HepG2 (cell line): ENCODE results near the gene ING5. TPM values are rescaled to one million over a fixed set of nuclear protein-coding genes. Genes with fewer than 3 reads are reported as not detected.

Source experiments
- KLF12 ChIP-seq: sonication (generic); formaldehyde crosslinking; IDR thresholded peaks from 2 replicates; pipeline ENCODE4 v1.4.0; 2020; ENCODE audit warnings: missing genetic modification reagents, borderline replicate concordance
- KLF6 ChIP-seq: IDR thresholded peaks from 2 replicates; pipeline ENCODE4 v1.8.0; 2016; ENCODE audit warnings: missing biosample characterization, missing genetic modification reagents
- KMT2A ChIP-seq: sonication (generic); formaldehyde crosslinking; IDR thresholded peaks from 2 replicates; pipeline ENCODE4 v1.4.0; 2020; ENCODE audit warnings: missing genetic modification reagents
- MAFF ChIP-seq: IDR thresholded peaks from 2 replicates; pipeline ENCODE4 v1.6.1; 2011; ENCODE audit warnings: low read depth, low read length, improper control_type of control experiment
- MAZ ChIP-seq, 2 experiments: sonication (generic) in 1 of 2; formaldehyde crosslinking in 1 of 2; IDR thresholded peaks; 2 replicates each; pipeline versions ENCODE4 v1.5.0 to v1.6.1; 2012 to 2020; ENCODE audit warnings: low read depth in 2 of 2, mild to moderate bottlenecking in 2 of 2, borderline replicate concordance in 1 of 2, improper control_type of control experiment in 1 of 2, low read length in 1 of 2, missing genetic modification reagents in 1 of 2, moderate library complexity in 1 of 2
- NFYC ChIP-seq: IDR thresholded peaks from 2 replicates; pipeline ENCODE4 v1.6.1; 2016; ENCODE audit warnings: missing genetic modification reagents, missing compliant biosample characterization
- SMC3 ChIP-seq: IDR thresholded peaks from 2 replicates; pipeline ENCODE4 v1.6.1; 2011; ENCODE audit warnings: low read length, improper control_type of control experiment
- SP1 ChIP-seq, 2 experiments: fragments of 450-650 bp in 1 of 2; sonication (generic) in 1 of 2; formaldehyde crosslinking in 1 of 2; IDR thresholded peaks; 2 replicates each; pipeline versions ENCODE4 v1.4.0 to v1.6.1; 2016 to 2020; ENCODE audit warnings: missing genetic modification reagents in 1 of 2
- TEF ChIP-seq: sonication (generic); formaldehyde crosslinking; IDR thresholded peaks from 2 replicates; pipeline ENCODE4 v1.5.0; 2020; ENCODE audit warnings: missing genetic modification reagents
- TIGD3 ChIP-seq: sonication (generic); formaldehyde crosslinking; IDR thresholded peaks from 2 replicates; pipeline ENCODE4 v1.5.1; 2020; ENCODE audit warnings: mild to moderate bottlenecking, missing genetic modification reagents, borderline replicate concordance
- ZNF136 ChIP-seq: sonication (generic); formaldehyde crosslinking; IDR thresholded peaks from 2 replicates; pipeline ENCODE4 v1.8.1; 2022; ENCODE audit warnings: low read depth, mild to moderate bottlenecking, moderate library complexity, missing genetic modification reagents
- ZNF20 ChIP-seq: sonication (generic); formaldehyde crosslinking; IDR thresholded peaks from 2 replicates; pipeline ENCODE4 v1.4.0; 2020; ENCODE audit warnings: mild to moderate bottlenecking, moderate library complexity, missing genetic modification reagents
- ZNF234 ChIP-seq: sonication (generic); formaldehyde crosslinking; conservative IDR thresholded peaks from 2 replicates; pipeline ENCODE4 v1.5.1; 2020; ENCODE audit warnings: mild to moderate bottlenecking, missing genetic modification reagents
- ZNF24 ChIP-seq: fragments of 450-650 bp; IDR thresholded peaks from 2 replicates; pipeline ENCODE4 v1.6.1; 2017; ENCODE audit warnings: antibody characterized with exemption, mild to moderate bottlenecking
- ZNF256 ChIP-seq: sonication (generic); formaldehyde crosslinking; conservative IDR thresholded peaks from 2 replicates; pipeline ENCODE4 v1.4.0; 2020; ENCODE audit warnings: missing genetic modification reagents
- ZNF280D ChIP-seq: sonication (generic); formaldehyde crosslinking; IDR thresholded peaks from 2 replicates; pipeline ENCODE4 v1.5.1; 2020; ENCODE audit warnings: mild to moderate bottlenecking, missing genetic modification reagents
- ZNF333 ChIP-seq: sonication (generic); formaldehyde crosslinking; IDR thresholded peaks from 2 replicates; pipeline ENCODE4 v1.4.0; 2020; ENCODE audit warnings: mild to moderate bottlenecking, missing genetic modification reagents, borderline replicate concordance
- ZNF543 ChIP-seq: sonication (generic); formaldehyde crosslinking; IDR thresholded peaks from 2 replicates; pipeline ENCODE4 v1.4.0; 2020; ENCODE audit warnings: mild to moderate bottlenecking, missing genetic modification reagents
- ZNF547 ChIP-seq: sonication (generic); formaldehyde crosslinking; IDR thresholded peaks from 2 replicates; pipeline ENCODE4 v1.5.1; 2020; ENCODE audit warnings: mild to moderate bottlenecking, missing genetic modification reagents
- ZNF75D ChIP-seq: sonication (generic); formaldehyde crosslinking; IDR thresholded peaks from 2 replicates; pipeline ENCODE4 v1.8.1; 2023; ENCODE audit warnings: missing genetic modification reagents, mild to moderate bottlenecking, borderline replicate concordance
- ZNF777 ChIP-seq: sonication (generic); formaldehyde crosslinking; IDR thresholded peaks from 2 replicates; pipeline ENCODE4 v1.4.0; 2020; ENCODE audit warnings: missing genetic modification reagents
- ZNF816 ChIP-seq: sonication (generic); formaldehyde crosslinking; IDR thresholded peaks from 2 replicates; pipeline ENCODE4 v1.8.0; 2022; ENCODE audit warnings: missing genetic modification reagents, mild to moderate bottlenecking, borderline replicate concordance
- ZNF850 ChIP-seq: sonication (generic); formaldehyde crosslinking; conservative IDR thresholded peaks from 2 replicates; pipeline ENCODE4 v1.9.0; 2021; ENCODE audit warnings: mild to moderate bottlenecking, missing genetic modification reagents
- polyA plus RNA-seq, 8 experiments: library from polyadenylated mRNA; depleted of rRNA in 3 of 8; stranded (reverse) in 7 of 8; unstranded in 1 of 8; fragments of >200 nt; fragmentation: Illumina TruSeq in 4 of 8; extraction: Trizol in 4 of 8; gene quantifications; 2 replicates each; pipeline versions ENCODE4 v1.2.1 to v1.2.3, GENCODE V29; 2011 to 2016; ENCODE audit warnings: low read depth in 4 of 8, missing spikeins in 1 of 8, mixed read lengths in 1 of 8; ENCODE audit not compliant: insufficient read depth in 1 of 8
- total RNA-seq, 5 experiments: library from RNA; depleted of rRNA; stranded (reverse); fragments of >200 nt; fragmentation: Illumina TruSeq; extraction: Trizol; gene quantifications; 2 replicates each; pipeline ENCODE4 v1.2.3, GENCODE V29; 2016; ENCODE audit warnings: low read depth in 1 of 5

ING5 gene
- total and polyA plus RNA-seq, 2 of the 13 experiments (the other 11 are each of a cell fraction or from before 2014, with no cell fraction given): 61.9 to 71.9 TPM

GRCh38 chr2:241770185-241770935, 68.5 kb downstream of the ING5 start (continued):
- TF ChIP-seq KLF12 (CRISPR knock-in tag) (peak; percentile 79), ZNF256 (CRISPR knock-in tag) (no peak), ZNF20 (CRISPR knock-in tag) (no peak), ZNF234 (CRISPR knock-in tag) (no peak), ZNF24 (peak; percentile 81), ZNF280D (CRISPR knock-in tag) (peak; percentile 71), ZNF75D (CRISPR knock-in tag) (no peak), TIGD3 (no peak), ZNF136 (CRISPR knock-in tag) (no peak; the same call in 1 of the 2 replicates), SP1 (IDR thresholded peaks at IDR 0.05) (no peak), SP1 (CRISPR knock-in tag; IDR thresholded peaks at IDR 0.05) (peak; percentile 75), SMC3 (peak; percentile 37; the same call in 1 of the 2 replicates), NFYC (peak; percentile 46; the same call in 1 of the 2 replicates), MAZ (IDR thresholded peaks at IDR 0.05; ENCODE audit: borderline replicate concordance, low read depth, low read length) (peak; percentile 91; the same call in 1 of the 2 replicates), MAZ (CRISPR knock-in tag; IDR thresholded peaks at IDR 0.05; ENCODE audit: low read depth) (peak; percentile 98), ZNF543 (CRISPR knock-in tag) (no peak), ZNF850 (CRISPR knock-in tag) (no peak), ZNF816 (no peak; the same call in 1 of the 2 replicates), ZNF547 (CRISPR knock-in tag) (no peak; the same call in 1 of the 2 replicates), KMT2A (CRISPR knock-in tag) (peak; percentile 38; the same call in 1 of the 2 replicates), ZNF777 (peak; percentile 58; the same call in 1 of the 2 replicates), KLF6 (peak; percentile 96), TEF (CRISPR knock-in tag) (no peak), MAFF (peak; percentile 10; the same call in 1 of the 2 replicates), ZNF333 (CRISPR knock-in tag) (peak; percentile 88)
